ENCODE data around the gene GLIS1. TPM values are rescaled to one million over a fixed set of nuclear protein-coding genes. Genes with fewer than 3 reads are reported as not detected.

The GLIS1 gene
- total and polyA plus RNA-seq, 10 of the 15 experiments (the other 5 are each of a cell fraction or from before 2014, with no cell fraction given): not detected

DNA sequence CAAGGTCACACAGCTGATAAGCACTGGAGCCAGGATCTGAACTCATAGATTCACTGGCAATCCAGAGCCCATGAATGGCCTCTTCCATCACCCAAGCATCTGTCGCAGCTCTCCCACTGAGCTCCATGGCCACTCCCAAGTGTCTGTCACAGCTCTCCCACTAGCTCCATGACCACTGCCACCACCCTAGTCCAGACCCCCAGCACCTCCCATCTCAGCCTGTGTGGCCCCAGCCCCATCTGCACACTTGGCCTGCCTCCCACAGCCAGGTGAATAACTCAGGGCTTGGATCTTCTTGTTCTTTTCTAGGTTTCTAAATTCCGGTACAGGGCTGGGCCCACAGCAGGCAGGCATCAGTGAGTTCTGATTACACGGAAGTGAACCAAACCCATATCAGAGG, 76.0 kb downstream of the GLIS1 start:
- no peak for DNase-seq (ENCODE audit: low read depth, low spot score)
- no peak for ATAC-seq
- no peak overlapping the region for H3K4me2 ChIP-seq (ENCODE audit: control insufficient read depth, insufficient read depth)
- no peak for FAIRE-seq
- H3K79me2 ChIP-seq (ENCODE audit: control insufficient read depth, insufficient read depth, low read length): no peaks in the 10 kb centered on the region
- ChIA-PET POLR2A (no interaction called here), RAD21 (ENCODE audit: unreplicated experiment) (no interaction called here), SMC1A (ENCODE audit: uncharacterized antibody, unreplicated experiment) (no interaction called here), CTCF (no interaction called here)
- H3K27me3 ChIP-seq (replicated peaks in 1 of 2; ENCODE audit: control insufficient read depth in 2 of 2, insufficient read depth in 2 of 2, low read length in 1 of 2): no peaks in the 10 kb centered on the region; a peak in 1 of 4 replicates
- WGBS (ENCODE audit: insufficient coverage, insufficient replicate concordance, low lambda C conversion rate, missing lambda C conversion rate): 16% methylated on average over 3 of the region's 3 CpGs
- no peak overlapping the region for H2AFZ ChIP-seq (ENCODE audit: control insufficient read depth, low read depth, low read length)
- H4K20me1 ChIP-seq (ENCODE audit: control insufficient read depth, insufficient read depth): no peaks in the 10 kb centered on the region
- no peaks in the 10 kb centered on the region for H3K9me3 ChIP-seq (replicated peaks; ENCODE audit: control insufficient read depth, insufficient read depth, low read length)
- TF ChIP-seq, protein P1, sequence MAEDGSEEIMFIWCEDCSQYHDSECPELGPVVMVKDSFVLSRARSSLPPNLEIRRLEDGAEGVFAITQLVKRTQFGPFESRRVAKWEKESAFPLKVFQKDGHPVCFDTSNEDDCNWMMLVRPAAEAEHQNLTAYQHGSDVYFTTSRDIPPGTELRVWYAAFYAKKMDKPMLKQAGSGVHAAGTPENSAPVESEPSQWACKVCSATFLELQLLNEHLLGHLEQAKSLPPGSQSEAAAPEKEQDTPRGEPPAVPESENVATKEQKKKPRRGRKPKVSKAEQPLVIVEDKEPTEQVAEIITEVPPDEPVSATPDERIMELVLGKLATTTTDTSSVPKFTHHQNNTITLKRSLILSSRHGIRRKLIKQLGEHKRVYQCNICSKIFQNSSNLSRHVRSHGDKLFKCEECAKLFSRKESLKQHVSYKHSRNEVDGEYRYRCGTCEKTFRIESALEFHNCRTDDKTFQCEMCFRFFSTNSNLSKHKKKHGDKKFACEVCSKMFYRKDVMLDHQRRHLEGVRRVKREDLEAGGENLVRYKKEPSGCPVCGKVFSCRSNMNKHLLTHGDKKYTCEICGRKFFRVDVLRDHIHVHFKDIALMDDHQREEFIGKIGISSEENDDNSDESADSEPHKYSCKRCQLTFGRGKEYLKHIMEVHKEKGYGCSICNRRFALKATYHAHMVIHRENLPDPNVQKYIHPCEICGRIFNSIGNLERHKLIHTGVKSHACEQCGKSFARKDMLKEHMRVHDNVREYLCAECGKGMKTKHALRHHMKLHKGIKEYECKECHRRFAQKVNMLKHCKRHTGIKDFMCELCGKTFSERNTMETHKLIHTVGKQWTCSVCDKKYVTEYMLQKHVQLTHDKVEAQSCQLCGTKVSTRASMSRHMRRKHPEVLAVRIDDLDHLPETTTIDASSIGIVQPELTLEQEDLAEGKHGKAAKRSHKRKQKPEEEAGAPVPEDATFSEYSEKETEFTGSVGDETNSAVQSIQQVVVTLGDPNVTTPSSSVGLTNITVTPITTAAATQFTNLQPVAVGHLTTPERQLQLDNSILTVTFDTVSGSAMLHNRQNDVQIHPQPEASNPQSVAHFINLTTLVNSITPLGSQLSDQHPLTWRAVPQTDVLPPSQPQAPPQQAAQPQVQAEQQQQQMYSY (CRISPR knock-in tag; IDR thresholded peaks at IDR 0.05): no peak
- TF ChIP-seq SRF (IDR thresholded peaks at IDR 0.05; ENCODE audit: low read depth in 2 of 2, low read length in 2 of 2) (no peak), IKZF2 (IDR thresholded peaks at IDR 0.05) (no peak), DPF2 (IDR thresholded peaks at IDR 0.05) (no peak), YY1 (IDR thresholded peaks at IDR 0.05; ENCODE audit: low read depth, low read length) (no peak), HCFC1 (IDR thresholded peaks at IDR 0.05; ENCODE audit: low read length) (no peak), MEF2B (IDR thresholded peaks at IDR 0.05; ENCODE audit: partially characterized antibody, poor library complexity, severe bottlenecking) (no peak), ETV6 (conservative IDR thresholded peaks at IDR 0.05 in 1 of 2, IDR thresholded peaks at IDR 0.05 in 1 of 2; ENCODE audit: borderline replicate concordance in 1 of 2, low read depth in 1 of 2) (no peak)
- H3K36me3 ChIP-seq (ENCODE audit: control insufficient read depth in 2 of 2, insufficient read depth in 2 of 2, low read length in 1 of 2): no peaks in the 10 kb centered on the region
- intact Hi-C loops (cut with micrococcal nuclease; ENCODE audit: unreplicated experiment): no loop called here
- BruUV-seq (replicated peaks): no TSS peak
- in situ Hi-C loops (cut with MboI): no loop called here
- H3K9ac ChIP-seq (ENCODE audit: control insufficient read depth, insufficient read depth, low read length): no peak overlapping the region
- H3K27ac ChIP-seq (ENCODE audit: control insufficient read depth, insufficient read depth): no peak overlapping the region
- H3K4me1 ChIP-seq (ENCODE audit: control insufficient read depth, insufficient read depth, low read length): no peaks in the 10 kb centered on the region
- no peak overlapping the region for H3K4me3 ChIP-seq

All from GM12878 (cell line).